DND-41 (cell line): ENCODE measurements around the gene ZBED4.

Experiments used
- ATAC-seq: fragments of 200-7000 bp; cut with Tn5 transposase; 3 replicates; pipeline ENCODE4 v1.9.1; 2021; ENCODE audit warnings: low read depth; ENCODE audit not compliant: insufficient read depth
- DNase-seq: peaks from one replicate; pipeline ENCODE4 v3.0.0-alpha.2; 2020
- H2AFZ ChIP-seq: 2 replicates; pipeline ENCODE4 v1.6.0; 2012; ENCODE audit warnings: low read depth, low read length
- H3K27ac ChIP-seq: 2 replicates; pipeline ENCODE4 v1.5.1; 2012; ENCODE audit warnings: low read length, inconsistent platforms
- H3K27me3 ChIP-seq: fragments of 200-600 bp; sonication (generic); 2 replicates; pipeline ENCODE4 v1.6.0; 2012; ENCODE audit warnings: low read length, mild to moderate bottlenecking, inconsistent platforms; ENCODE audit not compliant: insufficient read depth, poor library complexity
- H3K36me3 ChIP-seq: 2 replicates; pipeline ENCODE4 v1.5.1; 2012; ENCODE audit warnings: low read length, inconsistent platforms; ENCODE audit not compliant: insufficient read depth
- H3K4me1 ChIP-seq: 2 replicates; pipeline ENCODE4 v1.5.1; 2012; ENCODE audit warnings: mild to moderate bottlenecking, low read length; ENCODE audit not compliant: insufficient read depth
- H3K4me2 ChIP-seq: 2 replicates; pipeline ENCODE4 v1.6.0; 2012; ENCODE audit warnings: mild to moderate bottlenecking, moderate library complexity, low read length, inconsistent platforms; ENCODE audit not compliant: insufficient read depth
- H3K4me3 ChIP-seq, 2 experiments: fragments of 200-600 bp in 1 of 2; shearing (Covaris generic) in 1 of 2; 2 replicates each; pipeline ENCODE4 v1.5.1; 2012 to 2016; ENCODE audit warnings: inconsistent platforms in 2 of 2, low read length in 2 of 2, mild to moderate bottlenecking in 2 of 2, low read depth in 1 of 2, moderate library complexity in 1 of 2
- H3K79me2 ChIP-seq: 2 replicates; pipeline ENCODE4 v1.6.0; 2012; ENCODE audit warnings: low read length, inconsistent platforms; ENCODE audit not compliant: insufficient read depth
- H3K9ac ChIP-seq: 2 replicates; pipeline ENCODE4 v1.6.0; 2012; ENCODE audit warnings: low read depth, mild to moderate bottlenecking, inconsistent platforms, low read length, moderate library complexity
- H3K9me3 ChIP-seq: 2 replicates; pipeline ENCODE4 v1.5.1; 2012; ENCODE audit warnings: low read length, moderate library complexity, mild to moderate bottlenecking, inconsistent platforms; ENCODE audit not compliant: insufficient read depth, severe bottlenecking
- H4K20me1 ChIP-seq: 2 replicates; pipeline ENCODE4 v1.6.0; 2012; ENCODE audit warnings: low read length; ENCODE audit not compliant: insufficient read depth
- CTCF ChIP-seq: IDR thresholded peaks from 2 replicates; pipeline ENCODE4 v1.5.1; 2012; ENCODE audit warnings: borderline replicate concordance, low read length, moderate library complexity, mild to moderate bottlenecking; ENCODE audit not compliant: poor library complexity, severe bottlenecking; ENCODE audit errors: extremely low read depth
- EZH2 ChIP-seq: IDR thresholded peaks from 3 replicates; pipeline ENCODE4 v1.6.1; 2012; ENCODE audit warnings: borderline replicate concordance, low read depth, mild to moderate bottlenecking, moderate library complexity, low read length, inconsistent platforms; ENCODE audit not compliant: severe bottlenecking

The ZBED4 gene

GRCh38 chr22:49906799-49907290, 53.2 kb downstream of the ZBED4 start:
- DNase-seq, result no peak
- Histone ChIP-seq H4K20me1 (peaks cover 44% of the 10 kb centered on the region), H3K9ac (no peak overlapping the region)

GRCh38 chr22:49907807-49908206, 54.2 kb downstream of the ZBED4 start:
- no peak for DNase-seq
- peaks cover 70% of the 10 kb centered on the region for H3K36me3 ChIP-seq

More at GRCh38 chr22:49906799-49907290, 53.2 kb downstream of the ZBED4 start:
- Histone ChIP-seq H3K79me2 (peaks cover 3% of the 10 kb centered on the region; the same call in 1 of the 2 replicates), H3K36me3 (peaks cover 70% of the 10 kb centered on the region), H3K27me3 (no peaks in the 10 kb centered on the region), H3K4me3 (no peak overlapping the region), H3K4me2 (no peak overlapping the region), H2AFZ (no peak overlapping the region), H3K27ac (peak overlapping the region; percentile 36; the same call in 1 of the 2 replicates), H3K9me3 (no peaks in the 10 kb centered on the region), H3K4me1 (no peaks in the 10 kb centered on the region)
- no peak for ATAC-seq
- no peak for TF ChIP-seq CTCF
- TF ChIP-seq EZH2, result no peak

GRCh38 chr22:49909476-49910205, 56.0 kb downstream of the ZBED4 start:
- Histone ChIP-seq H3K4me2 (no peak overlapping the region), H3K9me3 (no peaks in the 10 kb centered on the region), H3K79me2 (peaks cover 4% of the 10 kb centered on the region), H3K27me3 (no peaks in the 10 kb centered on the region), H4K20me1 (peaks cover 33% of the 10 kb centered on the region), H3K4me1 (no peaks in the 10 kb centered on the region), H3K4me3 (no peak overlapping the region), H3K9ac (no peak overlapping the region), H3K27ac (no peak overlapping the region), H3K36me3 (peaks cover 70% of the 10 kb centered on the region), H2AFZ (no peak overlapping the region)
- ATAC-seq (no peak), DNase-seq (no peak)
- TF ChIP-seq CTCF (no peak), EZH2 (no peak)

More at GRCh38 chr22:49907807-49908206, 54.2 kb downstream of the ZBED4 start:
- Histone ChIP-seq H2AFZ (no peak overlapping the region), H3K4me1 (no peaks in the 10 kb centered on the region), H3K9ac (no peak overlapping the region), H4K20me1 (peaks cover 35% of the 10 kb centered on the region), H3K4me2 (no peak overlapping the region), H3K27me3 (no peaks in the 10 kb centered on the region), H3K9me3 (no peaks in the 10 kb centered on the region), H3K27ac (no peak overlapping the region), H3K79me2 (peaks cover 3% of the 10 kb centered on the region; the same call in 1 of the 2 replicates), H3K4me3 (no peak overlapping the region)
- ATAC-seq, result no peak
- no peak for TF ChIP-seq CTCF
- no peak for TF ChIP-seq EZH2
